CD4-positive, alpha-beta T cell treated with Interleukin-6 for 4 hours (primary cell): Measurements from ENCODE around the gene CLIP2.
"Not testable (repeated sequence)": the region's sequence is repeated elsewhere in the genome, so short reads cannot be mapped to it uniquely, and the experiment has no call there.

Source experiments
- DNase-seq: peaks from one replicate; pipeline ENCODE4 v3.0.0-alpha.2; 2020; ENCODE audit warnings: mixed read lengths

The CLIP2 gene

DNA sequence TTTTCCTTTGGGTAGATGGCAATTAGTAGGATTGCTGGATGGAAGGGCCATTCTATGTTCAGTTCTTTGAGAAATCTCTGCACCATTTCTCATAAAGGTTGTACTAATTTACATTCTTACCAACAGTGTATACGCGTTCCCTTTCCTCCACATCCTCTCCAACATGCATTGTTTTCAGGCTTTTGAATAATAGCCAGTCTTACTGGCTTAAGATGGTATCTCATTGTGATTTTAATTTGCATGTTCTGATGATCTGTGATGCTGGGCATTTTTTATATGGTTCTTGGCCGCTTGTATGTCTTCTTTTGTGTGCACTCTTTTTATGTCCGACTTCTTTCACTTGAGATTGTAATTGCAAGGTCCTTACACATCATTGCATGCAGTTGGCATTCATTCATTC lies 11.7 kb downstream of the CLIP2 start:
- no peak for DNase-seq

DNA sequence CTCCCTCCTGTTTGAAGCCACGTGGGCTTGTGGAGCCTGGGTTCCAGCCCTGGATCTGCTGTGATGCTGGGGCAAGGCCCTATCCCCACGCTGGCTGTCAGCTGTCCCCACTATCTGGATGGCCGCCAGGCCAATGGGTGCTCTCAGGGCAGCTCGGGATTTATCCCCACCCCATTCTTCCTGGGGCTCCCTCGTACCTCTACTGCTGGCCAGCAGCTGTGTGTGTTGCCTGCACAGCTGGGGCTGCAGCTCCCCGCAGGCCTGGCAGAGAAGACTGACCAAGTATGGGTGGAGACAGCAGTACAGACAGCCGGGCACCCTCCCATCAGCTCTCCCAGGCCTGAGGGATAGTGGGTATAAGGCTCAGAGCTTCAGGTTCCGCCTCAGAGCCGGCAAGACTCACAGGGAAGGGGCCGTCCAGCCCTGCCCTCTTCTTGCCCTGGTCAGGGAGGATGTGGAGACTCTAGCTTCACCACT lies 13.6 kb downstream of the CLIP2 start:
- DNase-seq = no peak

DNA sequence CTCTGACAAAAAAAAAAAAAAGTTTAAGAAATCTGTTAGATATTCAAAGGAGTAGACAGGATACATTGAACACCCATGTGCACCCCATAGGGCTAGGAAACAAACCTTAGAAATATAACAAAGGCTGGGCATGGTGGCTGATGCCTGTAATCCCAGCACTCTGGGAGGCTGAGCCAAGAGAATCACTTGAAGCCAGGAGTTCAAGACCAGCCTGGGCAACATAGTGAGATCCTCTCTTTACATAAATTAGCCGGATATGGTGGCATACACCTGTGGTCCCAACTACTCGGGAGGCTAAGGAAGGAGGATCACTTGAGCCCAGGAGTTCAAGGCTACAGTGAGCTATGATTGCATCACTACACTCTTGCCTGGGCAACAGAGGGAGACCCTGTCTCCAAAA lies 15.3 kb downstream of the CLIP2 start:
- no peak for DNase-seq

DNA sequence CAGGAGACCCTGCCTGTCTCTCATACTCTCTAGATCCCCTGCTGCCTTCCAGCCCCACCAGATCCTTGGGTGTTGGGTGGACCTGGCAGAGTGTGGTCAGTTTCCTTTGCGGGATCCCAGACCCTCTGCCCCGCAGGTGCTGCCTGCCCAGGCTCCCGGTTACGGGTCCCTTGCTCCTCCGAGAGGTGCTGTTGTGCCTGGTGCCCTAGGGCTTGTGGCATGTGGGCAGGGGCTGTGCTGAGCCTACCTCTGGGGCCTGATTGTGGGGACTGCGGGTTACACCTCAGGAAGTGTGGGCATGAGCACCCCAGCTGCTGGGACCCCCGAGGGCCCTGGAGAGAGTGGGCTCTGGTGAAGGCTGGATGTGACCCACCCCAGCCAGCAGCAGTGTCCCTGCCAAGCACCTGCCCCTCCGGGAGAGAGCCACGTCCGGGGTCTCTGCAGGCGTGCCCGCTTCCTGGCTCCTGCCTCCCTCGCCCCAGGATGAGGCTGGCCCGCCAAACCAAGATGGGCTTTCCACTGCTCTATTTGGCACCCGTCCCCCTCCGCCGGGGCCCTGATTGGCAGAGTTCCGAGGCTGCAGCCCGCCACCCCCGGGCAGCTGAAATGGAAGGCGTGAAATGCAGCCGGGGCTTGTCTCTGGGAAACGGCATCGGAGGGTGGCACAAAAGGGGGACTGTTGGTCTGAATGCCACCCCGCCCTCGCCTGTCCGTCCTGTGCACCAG lies 17.0 kb downstream of the CLIP2 start:
- no peak for DNase-seq

DNA sequence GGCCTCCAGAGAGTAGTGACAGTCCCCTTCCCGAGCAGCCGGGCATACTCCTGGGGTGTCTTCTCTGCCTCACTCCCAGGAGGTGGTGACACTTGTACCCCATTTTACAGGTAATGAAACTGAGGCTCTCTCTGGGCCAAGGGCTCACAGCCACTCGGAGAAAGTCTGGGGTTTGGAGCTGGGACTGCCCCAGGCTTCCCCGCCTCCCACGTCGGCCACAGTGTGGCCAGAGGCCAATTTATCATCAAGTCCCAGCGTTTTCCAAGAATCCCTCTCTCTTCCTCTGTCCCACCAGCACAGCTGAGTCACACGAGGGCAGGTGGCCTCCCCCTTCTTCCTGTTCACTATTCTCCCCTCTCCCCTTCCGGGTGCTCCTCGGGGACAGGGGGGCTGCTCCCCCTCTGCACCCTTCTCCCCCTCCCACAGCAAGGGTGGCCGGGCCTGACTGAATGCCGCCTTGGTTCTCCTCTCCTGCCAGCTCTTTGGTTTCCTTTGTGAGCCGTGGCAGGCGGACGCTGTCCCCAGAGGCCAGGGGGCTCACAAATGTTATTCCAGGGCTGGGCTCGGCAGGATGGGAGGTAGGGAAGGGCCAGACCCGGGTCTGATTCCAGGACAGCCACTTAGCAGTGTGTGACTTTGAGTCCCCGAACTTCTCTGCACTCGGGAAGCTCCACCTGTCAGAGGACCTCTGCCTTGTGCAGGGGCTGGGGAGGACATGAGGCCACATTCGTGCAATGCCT lies 17.7 kb downstream of the CLIP2 start:
- DNase-seq = peak; percentile 10

DNA sequence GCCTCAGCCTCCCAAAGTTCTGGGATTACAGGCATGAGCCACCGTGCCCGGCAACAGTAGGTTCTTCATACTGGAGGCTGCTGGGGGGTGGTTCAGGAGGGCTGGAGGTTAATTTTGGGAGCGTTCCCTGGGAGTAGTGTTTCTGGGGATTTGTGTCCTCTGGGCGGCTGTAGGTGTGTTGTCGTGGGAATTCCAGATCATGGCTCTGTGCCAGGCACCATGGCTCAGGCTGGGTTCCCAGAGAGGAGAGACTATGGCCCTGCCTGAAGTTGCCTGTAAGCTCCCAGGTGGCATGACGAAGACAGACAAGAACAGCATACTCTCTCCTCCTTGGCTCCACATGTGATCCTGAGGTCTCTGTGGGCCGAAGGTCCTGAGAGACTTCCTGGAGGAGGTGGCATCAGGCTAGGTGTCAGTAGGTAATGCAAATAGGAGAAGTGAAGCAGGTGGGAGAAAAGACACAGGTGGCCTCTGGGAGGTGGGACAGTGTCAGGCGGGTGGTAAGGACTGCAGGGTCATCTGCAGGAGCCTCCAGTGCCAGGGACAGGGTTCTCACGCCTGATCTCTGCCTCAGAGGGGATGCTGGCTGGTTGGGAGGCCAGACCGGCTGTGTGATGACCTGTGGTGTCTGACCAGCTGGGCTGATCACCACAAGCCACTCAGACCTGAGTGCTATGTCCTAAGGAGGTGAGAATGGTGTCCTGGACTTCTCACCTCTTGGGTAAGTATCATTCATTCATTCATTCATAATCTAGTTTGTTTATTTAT lies 18.7 kb downstream of the CLIP2 start:
- DNase-seq = no peak

DNA sequence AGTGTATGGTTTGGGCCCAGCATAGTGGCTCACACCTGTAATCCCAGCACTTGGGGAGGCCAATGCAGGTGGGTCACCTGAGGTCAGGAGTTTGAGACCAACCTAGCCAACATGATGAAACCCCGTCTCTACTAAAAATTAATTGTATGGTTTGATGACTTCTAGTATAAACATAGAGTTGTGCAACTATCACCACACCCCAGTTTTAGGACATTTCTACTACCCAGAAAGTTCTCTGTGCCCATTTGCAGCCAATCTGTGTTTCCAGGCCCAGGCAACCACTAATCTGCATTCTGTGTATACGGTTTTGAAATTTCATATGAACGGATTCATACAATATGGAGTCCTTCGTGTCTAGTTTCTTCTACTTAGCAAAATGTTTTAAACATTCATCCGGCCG lies 20.0 kb downstream of the CLIP2 start:
- DNase-seq = no peak

DNA sequence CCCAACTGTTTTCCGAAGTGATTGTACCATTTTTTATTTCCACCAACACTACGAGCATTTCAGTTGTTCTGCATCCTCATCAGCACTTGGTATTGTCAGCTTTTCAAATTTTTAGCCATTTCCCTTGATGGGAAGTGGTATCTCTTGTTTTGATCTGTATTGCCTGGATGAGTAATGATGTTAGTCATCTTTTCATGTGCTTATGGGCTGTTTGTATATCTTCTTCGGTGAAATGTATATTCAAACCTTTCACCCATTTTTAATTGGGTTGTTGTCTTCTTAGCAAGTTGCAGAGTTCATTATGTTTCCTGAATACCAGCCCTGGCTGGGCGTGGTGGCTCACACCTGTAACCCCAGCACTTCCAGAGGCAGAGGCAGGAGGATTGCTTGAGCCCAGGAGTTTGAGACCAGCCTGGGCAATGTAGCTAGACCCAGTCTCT lies 22.1 kb downstream of the CLIP2 start:
- DNase-seq = no peak

DNA sequence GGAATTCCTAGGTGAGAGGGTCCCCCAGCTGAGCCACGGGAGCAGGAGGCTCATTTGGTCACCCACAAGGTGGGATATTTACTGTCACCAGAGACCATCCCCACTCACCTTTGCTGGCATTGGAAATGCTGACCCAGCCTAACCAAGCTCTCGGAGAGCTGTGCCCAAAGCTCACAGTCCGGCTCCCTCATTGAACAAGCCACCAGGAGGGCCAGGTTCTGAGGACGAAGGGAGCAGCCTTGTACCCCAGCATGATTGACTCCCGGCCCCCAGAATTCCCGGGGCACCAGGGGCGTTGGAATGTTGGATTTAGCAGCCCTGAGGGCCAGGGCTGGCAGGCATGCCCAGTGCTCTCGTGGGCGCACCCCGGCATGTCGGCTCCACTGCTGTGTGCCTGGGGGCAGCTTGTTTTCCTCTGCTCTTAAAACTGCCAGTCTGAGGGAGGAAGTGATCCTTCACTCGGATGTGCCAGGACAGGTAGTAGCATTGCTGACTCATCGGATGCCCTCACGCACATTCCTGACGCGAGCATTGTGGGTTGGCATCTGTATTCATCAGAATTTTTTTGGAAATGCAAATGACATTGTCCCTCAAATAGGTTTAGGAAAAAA lies 23.3 kb downstream of the CLIP2 start:
- DNase-seq = no peak

DNA sequence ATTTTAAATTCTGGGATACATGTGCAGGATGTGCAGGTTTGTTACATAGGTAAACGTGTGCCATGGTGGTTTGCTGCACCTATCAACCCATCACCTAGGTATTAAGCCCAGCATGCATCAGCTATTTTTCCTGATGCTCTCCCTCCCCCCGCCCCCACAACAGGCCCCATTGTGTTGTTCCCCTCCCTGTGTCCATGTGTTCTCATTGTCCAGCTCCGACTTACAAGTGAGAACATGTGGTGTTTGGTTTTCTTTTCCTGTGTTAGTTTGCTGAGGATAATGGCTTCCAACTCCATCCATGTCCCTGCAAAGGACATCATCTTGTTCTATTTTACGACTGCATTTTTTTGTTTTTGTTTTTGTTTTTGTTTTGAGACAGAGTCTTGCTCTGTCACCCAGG lies 26.7 kb downstream of the CLIP2 start:
- not testable (repeated sequence) for DNase-seq

DNA sequence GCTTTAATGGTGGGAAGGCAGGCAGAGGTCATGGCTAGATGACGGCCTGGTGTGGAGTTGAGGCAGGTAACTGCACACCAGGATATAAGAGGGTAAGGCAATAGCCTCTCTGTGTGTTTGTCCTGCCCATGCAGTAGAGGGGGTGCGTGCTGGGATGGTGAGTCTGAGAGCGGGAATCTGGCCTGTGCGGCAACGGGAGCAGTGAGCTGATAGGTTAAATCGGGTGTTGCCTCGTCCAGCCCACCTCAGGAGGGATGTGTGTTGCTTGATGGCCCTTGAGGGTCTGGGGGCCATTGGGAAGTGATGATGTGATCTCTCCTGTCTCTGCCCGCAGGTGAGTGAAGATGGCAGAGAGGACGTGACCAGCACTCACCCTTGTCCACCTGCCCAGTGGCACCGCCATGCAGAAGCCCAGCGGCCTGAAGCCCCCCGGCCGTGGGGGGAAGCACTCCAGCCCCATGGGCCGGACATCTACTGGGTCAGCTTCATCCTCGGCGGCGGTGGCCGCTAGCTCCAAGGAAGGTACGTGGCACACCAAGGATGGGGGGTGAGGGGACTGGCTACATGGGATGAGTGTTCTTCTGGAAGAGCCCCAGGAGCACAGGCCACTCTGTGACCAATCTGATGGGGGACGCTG lies 28.1 kb downstream of the CLIP2 start:
- no peak for DNase-seq

DNA sequence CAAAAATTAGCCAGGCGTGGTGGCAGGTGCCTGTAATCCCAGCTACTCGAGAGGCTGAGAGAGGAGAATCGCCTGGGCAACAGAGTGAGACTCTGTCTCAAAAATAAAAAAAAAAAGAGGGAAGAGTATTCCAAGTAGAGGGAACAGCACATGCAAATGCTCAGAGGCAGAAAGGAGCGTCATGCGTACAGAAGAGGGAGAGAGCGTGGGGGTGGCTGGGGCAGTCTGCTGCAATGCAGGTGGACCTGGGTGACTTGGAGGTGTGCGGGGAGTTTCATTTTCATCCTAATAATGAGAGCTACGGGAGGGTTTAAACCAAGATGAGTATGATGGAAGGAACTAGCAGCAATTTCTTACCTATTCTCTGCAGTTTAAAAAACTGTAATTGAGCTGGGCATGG lies 28.8 kb downstream of the CLIP2 start:
- no peak for DNase-seq

DNA sequence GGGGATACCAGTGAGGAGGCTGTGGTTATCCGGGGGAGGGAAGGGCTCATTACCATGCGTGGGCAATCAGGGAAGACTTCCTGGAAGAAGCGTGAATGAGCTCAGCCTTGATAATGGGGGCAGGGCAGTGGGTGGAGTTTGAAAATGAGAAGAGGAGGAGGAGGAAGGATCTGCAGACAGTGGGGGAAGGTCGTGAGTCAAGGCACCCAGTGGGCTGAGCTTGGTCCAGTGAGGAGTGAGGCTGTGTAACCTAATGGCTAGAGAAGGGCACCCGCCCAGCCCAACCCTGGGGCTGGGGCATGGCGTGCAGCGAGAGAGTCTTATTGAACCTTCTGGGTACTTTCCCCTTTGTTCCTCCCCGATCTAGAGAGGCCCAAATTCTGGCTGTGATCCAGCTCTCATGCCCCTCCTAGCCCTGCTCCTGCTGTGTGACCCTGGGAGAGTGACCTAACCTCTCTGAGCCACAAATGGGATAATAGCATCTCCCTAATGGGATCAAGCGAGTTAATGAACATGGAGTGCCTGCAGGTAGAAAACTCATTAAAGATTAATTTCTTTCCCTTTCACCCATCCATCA lies 31.5 kb downstream of the CLIP2 start:
- no peak for DNase-seq

DNA sequence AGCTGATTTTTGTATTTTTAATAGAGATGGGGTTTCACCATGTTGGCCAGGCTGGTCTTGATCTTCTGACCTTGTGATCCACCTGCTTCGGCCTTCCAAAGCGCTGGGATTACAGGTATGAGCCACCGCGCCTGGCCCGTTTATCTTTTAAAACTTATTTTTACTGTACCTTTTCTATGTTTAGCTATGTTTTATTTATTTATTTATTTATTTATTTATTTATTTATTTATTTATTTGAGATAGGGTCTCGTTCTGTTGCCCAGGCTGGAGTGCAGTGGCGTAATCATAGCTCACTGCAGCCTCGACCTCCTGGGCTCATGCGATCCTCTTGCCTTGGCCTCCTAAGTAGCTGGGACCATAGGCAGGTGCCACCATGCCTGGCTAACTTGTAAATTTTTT lies 33.7 kb downstream of the CLIP2 start:
- not testable (repeated sequence) for DNase-seq

DNA sequence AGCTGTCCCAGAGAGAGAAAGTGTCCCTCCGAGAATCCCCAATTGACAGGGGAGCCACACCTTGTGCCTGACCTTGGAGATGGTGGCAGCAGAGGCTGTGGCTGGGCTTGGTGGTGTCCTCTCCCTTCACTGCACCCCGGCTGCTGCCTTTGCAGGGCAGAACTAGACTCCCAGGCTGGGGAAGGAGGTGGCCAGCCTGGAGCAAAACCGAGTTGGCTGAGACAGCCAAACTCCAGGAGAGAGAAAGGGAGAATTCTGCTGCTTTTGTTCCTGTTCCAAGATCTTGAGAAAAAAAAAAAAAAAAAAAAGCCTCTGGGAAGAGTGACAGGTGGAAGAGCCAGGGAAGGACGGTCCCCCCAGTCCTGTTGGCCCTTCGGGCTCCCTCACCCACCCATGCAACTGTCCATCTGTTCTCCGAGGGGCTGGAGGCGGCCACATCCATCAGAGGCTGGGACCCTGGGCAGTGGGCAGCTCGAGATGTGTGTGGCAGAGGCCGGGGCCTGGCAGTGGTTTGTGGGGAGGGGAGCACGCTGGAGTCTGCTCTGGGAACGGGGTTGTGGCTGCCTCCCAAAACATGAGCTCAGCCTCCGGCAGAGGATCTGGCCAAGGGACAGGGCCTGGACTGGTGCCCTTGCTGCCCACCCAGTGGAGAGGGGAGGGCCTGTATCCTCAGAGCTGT lies 35.5 kb downstream of the CLIP2 start:
- no peak for DNase-seq

DNA sequence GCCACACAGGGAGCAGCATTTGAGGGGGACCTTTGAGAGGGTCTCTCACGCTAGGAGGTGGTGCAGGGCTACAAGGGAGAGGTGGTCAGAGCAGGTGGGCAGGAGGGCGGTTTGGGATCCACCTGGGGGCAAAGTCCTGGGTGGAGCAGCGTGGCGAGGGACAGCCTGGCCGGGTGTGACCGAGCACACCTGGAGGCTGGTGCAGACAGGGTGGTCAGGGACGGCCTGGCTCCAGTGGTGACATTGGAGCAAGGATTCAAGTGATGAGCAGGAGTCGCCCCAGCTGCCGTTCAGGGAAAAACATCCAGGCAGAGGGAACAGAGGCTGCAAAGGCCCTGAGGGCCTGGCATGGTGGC lies 36.0 kb downstream of the CLIP2 start:
- no peak for DNase-seq

DNA sequence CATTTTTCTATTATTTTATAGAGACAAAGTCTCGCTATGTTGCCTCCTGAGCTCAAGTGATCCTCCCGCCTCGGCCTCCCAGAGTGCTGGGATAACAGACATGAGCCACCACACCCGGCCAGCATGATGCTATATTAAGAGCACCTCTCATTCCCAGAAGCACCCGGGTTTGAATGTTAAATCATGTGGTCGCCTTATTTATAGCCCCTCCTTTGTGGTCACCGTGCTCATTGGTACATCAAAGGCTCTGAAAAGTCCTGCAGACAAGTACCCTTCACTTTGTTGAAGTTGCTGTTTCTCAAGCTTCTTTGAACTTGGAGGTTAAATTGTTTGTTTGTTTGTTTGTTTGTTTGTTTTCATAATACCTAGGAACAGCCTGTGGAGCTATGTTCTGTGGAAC lies 40.0 kb downstream of the CLIP2 start:
- DNase-seq = no peak

DNA sequence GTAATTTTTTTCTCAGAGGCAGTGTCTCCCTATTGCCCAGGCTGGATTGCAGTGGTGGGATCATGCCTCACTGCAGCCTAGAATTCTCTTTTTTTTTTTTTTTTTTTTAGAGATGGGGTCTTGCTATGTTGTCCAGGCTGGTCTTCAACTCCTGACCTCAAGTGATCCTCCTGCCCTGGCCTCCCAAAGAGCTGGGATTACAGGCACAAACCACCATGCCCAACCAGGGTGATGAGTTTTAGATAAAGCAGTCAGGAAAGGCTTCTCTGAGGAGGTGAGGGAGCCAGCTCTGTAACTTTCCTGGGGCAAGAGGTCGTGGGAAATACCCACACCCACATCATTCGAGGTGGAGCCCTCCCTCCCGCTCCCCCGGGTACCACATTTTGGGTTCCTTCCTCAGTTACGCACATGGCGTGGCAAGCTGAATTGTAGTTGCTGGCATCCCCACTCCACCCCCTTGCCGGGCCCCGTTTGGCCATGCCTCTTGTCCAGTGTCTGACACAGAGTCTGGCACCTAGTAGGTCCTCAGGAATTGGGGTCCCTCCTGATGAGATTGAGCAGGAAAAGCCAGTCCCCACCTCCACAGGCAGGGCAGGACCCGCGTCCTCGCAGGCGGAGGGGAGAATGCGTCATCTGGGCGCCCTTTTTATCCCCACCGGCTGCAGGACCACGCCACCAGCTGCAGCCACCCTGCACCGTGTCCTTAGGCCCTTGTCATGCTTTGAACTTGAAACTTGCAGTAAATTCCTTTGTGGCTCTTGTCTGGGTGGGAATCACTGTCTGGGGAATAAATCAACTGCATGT lies 43.4 kb downstream of the CLIP2 start:
- DNase-seq = no peak

DNA sequence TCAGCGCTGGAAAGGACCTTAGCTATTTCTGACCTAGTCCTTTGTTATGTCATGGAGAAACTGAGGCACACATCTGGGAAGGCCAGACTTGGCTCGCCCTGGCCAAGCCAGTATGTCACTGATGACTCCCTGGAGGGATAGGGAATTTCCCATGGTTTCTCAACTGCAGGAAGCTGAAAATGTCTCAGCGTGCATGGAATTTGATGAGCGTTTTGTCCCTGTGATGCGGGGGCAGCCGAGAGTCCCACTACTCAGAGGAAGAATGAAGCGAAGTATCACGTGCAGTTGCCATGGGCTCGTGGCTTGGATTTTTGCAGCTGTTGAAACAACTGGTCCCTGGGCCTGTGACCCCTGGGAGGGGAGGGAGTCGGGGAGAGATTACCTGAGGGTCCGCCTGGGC lies 44.8 kb downstream of the CLIP2 start:
- no peak for DNase-seq

DNA sequence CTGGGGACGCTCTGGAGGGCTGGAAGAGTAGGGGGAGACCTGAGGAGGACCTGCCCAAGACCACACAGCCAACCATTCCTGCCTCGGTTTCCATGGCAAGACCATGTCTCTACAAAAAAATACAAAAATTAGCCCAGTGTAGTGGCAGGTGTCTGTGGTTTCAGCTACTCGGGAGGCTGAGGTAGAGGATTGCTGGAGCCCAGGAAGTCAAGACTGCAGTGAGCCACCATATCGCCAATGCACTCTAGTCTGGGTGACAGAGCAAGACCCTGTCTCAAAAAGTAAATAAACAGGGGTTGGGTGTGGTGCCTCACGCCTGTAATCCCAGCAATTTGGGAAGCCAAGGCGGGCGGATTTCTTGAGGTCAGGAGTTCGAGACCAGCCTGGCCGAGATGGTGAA lies 48.7 kb downstream of the CLIP2 start:
- no peak for DNase-seq
